ENCODE results near the gene BTBD9. TPM values are rescaled to one million over a fixed set of nuclear protein-coding genes. Genes with fewer than 3 reads are reported as not detected.

Gene BTBD9
- total and polyA plus RNA-seq, 9 of the 15 experiments (the other 6 are each of a cell fraction or from before 2014, with no cell fraction given) = 0.08 to 1.6 (median 0.58) TPM

DNA sequence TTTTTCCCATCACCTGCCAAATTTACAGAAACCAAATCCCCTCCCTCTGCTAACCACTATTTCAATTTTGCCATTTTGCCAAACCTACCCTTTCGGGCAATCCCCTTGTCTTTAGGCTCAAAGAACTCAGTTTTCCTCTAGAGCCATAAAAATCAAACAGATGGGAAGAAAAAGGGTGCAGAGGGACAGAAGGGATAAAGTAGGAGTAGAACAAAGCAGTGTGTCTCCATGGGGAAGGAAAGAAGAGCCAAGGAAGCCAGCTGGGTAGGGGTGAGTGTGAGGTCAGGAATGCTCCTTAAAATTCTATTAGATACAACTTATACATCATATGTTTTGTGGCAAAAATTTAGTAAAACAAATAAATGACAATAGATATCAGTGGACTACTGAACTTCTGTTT, 316.5 kb downstream of the BTBD9 start (continued):
- TF ChIP-seq, protein P1, sequence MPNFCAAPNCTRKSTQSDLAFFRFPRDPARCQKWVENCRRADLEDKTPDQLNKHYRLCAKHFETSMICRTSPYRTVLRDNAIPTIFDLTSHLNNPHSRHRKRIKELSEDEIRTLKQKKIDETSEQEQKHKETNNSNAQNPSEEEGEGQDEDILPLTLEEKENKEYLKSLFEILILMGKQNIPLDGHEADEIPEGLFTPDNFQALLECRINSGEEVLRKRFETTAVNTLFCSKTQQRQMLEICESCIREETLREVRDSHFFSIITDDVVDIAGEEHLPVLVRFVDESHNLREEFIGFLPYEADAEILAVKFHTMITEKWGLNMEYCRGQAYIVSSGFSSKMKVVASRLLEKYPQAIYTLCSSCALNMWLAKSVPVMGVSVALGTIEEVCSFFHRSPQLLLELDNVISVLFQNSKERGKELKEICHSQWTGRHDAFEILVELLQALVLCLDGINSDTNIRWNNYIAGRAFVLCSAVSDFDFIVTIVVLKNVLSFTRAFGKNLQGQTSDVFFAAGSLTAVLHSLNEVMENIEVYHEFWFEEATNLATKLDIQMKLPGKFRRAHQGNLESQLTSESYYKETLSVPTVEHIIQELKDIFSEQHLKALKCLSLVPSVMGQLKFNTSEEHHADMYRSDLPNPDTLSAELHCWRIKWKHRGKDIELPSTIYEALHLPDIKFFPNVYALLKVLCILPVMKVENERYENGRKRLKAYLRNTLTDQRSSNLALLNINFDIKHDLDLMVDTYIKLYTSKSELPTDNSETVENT (CRISPR knock-in tag; IDR thresholded peaks at IDR 0.05) = no peak
- TF ChIP-seq GABPB2 (CRISPR knock-in tag; conservative IDR thresholded peaks at IDR 0.05) = no peak
- no peak for TF ChIP-seq BRF1 (IDR thresholded peaks at IDR 0.05; ENCODE audit: borderline replicate concordance, extremely low read depth, insufficient read length)
- TF ChIP-seq BMI1 (IDR thresholded peaks at IDR 0.05; ENCODE audit: low read length) = no peak
- no peak for TF ChIP-seq FIP1L1 (IDR thresholded peaks at IDR 0.05; ENCODE audit: low read depth, low read length, poor library complexity, severe bottlenecking)

DNA sequence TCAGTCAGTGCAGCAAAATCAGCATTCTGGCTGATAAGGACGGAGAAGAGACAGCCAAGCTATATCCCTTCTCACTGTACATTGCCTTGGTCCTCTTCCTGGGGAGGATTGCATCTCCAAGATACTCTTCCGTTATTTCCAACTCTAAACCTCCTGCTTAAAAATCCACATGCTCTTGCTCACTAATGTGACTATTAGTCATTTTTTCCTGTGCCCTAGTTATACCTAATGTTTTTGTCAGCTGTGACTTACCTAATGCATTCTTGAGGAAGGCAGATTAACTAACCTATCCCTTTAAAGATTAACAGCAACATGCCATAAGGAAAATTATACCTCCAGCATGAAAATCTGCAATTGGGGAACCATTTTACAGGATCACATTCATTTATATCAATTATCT, 317.6 kb downstream of the BTBD9 start:
- H2AFZ ChIP-seq (ENCODE audit: low read depth, low read length) = no peak overlapping the region
- H3K9me3 ChIP-seq (replicated peaks; ENCODE audit: control insufficient read depth, insufficient read depth, low read depth, low read length) = no peaks in the 10 kb centered on the region
- no peak overlapping the region for H3K4me3 ChIP-seq
- H3K36me3 ChIP-seq (ENCODE audit: control insufficient read depth, insufficient read depth, low read length) = no peaks in the 10 kb centered on the region
- FAIRE-seq (no peak), ATAC-seq (no peak), DNase-seq (ENCODE audit: extremely low read depth in 1 of 4, low spot score in 3 of 4) (no peak)
- H3K27me3 ChIP-seq (ENCODE audit: control insufficient read depth in 2 of 2, insufficient read depth in 2 of 2, low read length in 2 of 2) = peaks cover 0 to 16% of the 10 kb centered on the region in 2 experiments; a peak in 4 of 5 replicates
- in situ Hi-C loops (cut with MboI) (no loop called here), intact Hi-C loops (cut with micrococcal nuclease) (no loop called here)
- H3K79me2 ChIP-seq (ENCODE audit: control insufficient read depth, insufficient read depth, low read length) = no peaks in the 10 kb centered on the region
- POLR2A ChIA-PET = no interaction called here
- H3K9me1 ChIP-seq (ENCODE audit: control insufficient read depth, insufficient read depth, low read length) = no peaks in the 10 kb centered on the region
- CTCF ChIA-PET (ENCODE audit: low intra/inter-chr PET ratio) = no interaction called here
- no peak overlapping the region for H3K4me2 ChIP-seq (ENCODE audit: insufficient read depth, low read length)
- no peaks in the 10 kb centered on the region for H3K4me1 ChIP-seq (replicated peaks in 1 of 2; ENCODE audit: control insufficient read depth in 2 of 2, insufficient read depth in 2 of 2, low read length in 2 of 2)
- H3K27ac ChIP-seq (ENCODE audit: extremely low read depth, low read depth, low read length) = no peak overlapping the region
- no TSS peak for BruUV-seq (replicated peaks)
- no peak overlapping the region for H3K9ac ChIP-seq (ENCODE audit: insufficient read depth in 1 of 2, low read depth in 2 of 2, low read length in 2 of 2)
- 4% methylated on average over 2 of the region's 2 CpGs for WGBS (ENCODE audit: insufficient coverage, low coverage, missing lambda C conversion rate)
- no peak for TF ChIP-seq ZNF121 (CRISPR knock-in tag; conservative IDR thresholded peaks at IDR 0.05)
- TF ChIP-seq FOXJ3 (CRISPR knock-in tag; IDR thresholded peaks at IDR 0.05) = no peak
- no peak for TF ChIP-seq SRF (CRISPR knock-in tag; IDR thresholded peaks at IDR 0.05)
- TF ChIP-seq HIVEP1 (CRISPR knock-in tag; IDR thresholded peaks at IDR 0.05) = no peak
- TF ChIP-seq TBP (optimal IDR thresholded peaks at IDR 0.05; ENCODE audit: low read depth, low read length) = no peak
- no peak for TF ChIP-seq ZNF311 (CRISPR knock-in tag; IDR thresholded peaks at IDR 0.05)
- TF ChIP-seq ZNF76 (CRISPR knock-in tag; IDR thresholded peaks at IDR 0.05; ENCODE audit: borderline replicate concordance) = no peak
- TF ChIP-seq, protein P2, sequence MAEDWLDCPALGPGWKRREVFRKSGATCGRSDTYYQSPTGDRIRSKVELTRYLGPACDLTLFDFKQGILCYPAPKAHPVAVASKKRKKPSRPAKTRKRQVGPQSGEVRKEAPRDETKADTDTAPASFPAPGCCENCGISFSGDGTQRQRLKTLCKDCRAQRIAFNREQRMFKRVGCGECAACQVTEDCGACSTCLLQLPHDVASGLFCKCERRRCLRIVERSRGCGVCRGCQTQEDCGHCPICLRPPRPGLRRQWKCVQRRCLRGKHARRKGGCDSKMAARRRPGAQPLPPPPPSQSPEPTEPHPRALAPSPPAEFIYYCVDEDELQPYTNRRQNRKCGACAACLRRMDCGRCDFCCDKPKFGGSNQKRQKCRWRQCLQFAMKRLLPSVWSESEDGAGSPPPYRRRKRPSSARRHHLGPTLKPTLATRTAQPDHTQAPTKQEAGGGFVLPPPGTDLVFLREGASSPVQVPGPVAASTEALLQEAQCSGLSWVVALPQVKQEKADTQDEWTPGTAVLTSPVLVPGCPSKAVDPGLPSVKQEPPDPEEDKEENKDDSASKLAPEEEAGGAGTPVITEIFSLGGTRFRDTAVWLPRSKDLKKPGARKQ (CRISPR knock-in tag; IDR thresholded peaks at IDR 0.05) = no peak
- no peak for TF ChIP-seq PHTF2 (CRISPR knock-in tag; IDR thresholded peaks at IDR 0.05)
- TF ChIP-seq ARNT (IDR thresholded peaks at IDR 0.05) = no peak
- TF ChIP-seq BRD4 (IDR thresholded peaks at IDR 0.05) = no peak
- TF ChIP-seq KLF1 (tag; IDR thresholded peaks at IDR 0.05) = no peak
- TF ChIP-seq ESRRB (CRISPR knock-in tag; IDR thresholded peaks at IDR 0.05; ENCODE audit: borderline replicate concordance) = no peak
- no peaks in the 10 kb centered on the region; the same call in 1 of the 2 replicates for H4K20me1 ChIP-seq (replicated peaks; ENCODE audit: control insufficient read depth, insufficient read depth, low read length)
